Measurements from ENCODE around the gene TRPM2. TPM values are rescaled to one million over a fixed set of nuclear protein-coding genes. Genes with fewer than 3 reads are reported as not detected.

The TRPM2 gene
- total RNA-seq, 4 donors from 2014 or later, result 1.1 to 27.2 (median 3.3) TPM

GRCh38 chr21:44374601-44375280 is 21.3 kb downstream of the TRPM2 start:
- Histone ChIP-seq H3K27ac (no peak overlapping the region), H3K27me3 (no peaks in the 10 kb centered on the region), H3K4me1 (peaks cover 0 to 16% (median 5%) of the 10 kb centered on the region in 4 donors), H3K36me3 (no peaks in the 10 kb centered on the region), H3K9me3 (no peaks in the 10 kb centered on the region), H3K4me3 (no peak overlapping the region)
- peak in 2 of 3 donors; percentile 15 to 33 for DNase-seq
- TF ChIP-seq CTCF (IDR thresholded peaks at IDR 0.05), result no peak
- TF ChIP-seq POLR2A (IDR thresholded peaks at IDR 0.05), result no peak

GRCh38 chr21:44375281-44375651 is 21.8 kb downstream of the TRPM2 start:
- peaks cover 0 to 13% (median 5%) of the 10 kb centered on the region in 4 donors for H3K4me1 ChIP-seq
- H3K9me3 ChIP-seq, result no peaks in the 10 kb centered on the region
- TF ChIP-seq CTCF (IDR thresholded peaks at IDR 0.05) (no peak), POLR2A (IDR thresholded peaks at IDR 0.05) (no peak)
- H3K27me3 ChIP-seq, result no peaks in the 10 kb centered on the region
- no peak overlapping the region for H3K4me3 ChIP-seq
- DNase-seq, result peak; percentile 47 to 83 (median 77)
- H3K36me3 ChIP-seq, result no peaks in the 10 kb centered on the region
- no peak overlapping the region for H3K27ac ChIP-seq

- H3K9me3 ChIP-seq, result no peaks in the 10 kb centered on the region
- peak in 2 of 3 donors; percentile 30 to 43 for DNase-seq
- no peak overlapping the region for H3K4me3 ChIP-seq
- H3K36me3 ChIP-seq, result no peaks in the 10 kb centered on the region
- no peak for TF ChIP-seq CTCF (IDR thresholded peaks at IDR 0.05)
- no peak for TF ChIP-seq POLR2A (IDR thresholded peaks at IDR 0.05)
- H3K27me3 ChIP-seq, result no peaks in the 10 kb centered on the region
- H3K4me1 ChIP-seq, result peaks cover 0 to 13% (median 5%) of the 10 kb centered on the region in 4 donors
- no peak overlapping the region for H3K27ac ChIP-seq
Measured at GRCh38 chr21:44375761-44376241, 22.4 kb downstream of the TRPM2 start.

DNA sequence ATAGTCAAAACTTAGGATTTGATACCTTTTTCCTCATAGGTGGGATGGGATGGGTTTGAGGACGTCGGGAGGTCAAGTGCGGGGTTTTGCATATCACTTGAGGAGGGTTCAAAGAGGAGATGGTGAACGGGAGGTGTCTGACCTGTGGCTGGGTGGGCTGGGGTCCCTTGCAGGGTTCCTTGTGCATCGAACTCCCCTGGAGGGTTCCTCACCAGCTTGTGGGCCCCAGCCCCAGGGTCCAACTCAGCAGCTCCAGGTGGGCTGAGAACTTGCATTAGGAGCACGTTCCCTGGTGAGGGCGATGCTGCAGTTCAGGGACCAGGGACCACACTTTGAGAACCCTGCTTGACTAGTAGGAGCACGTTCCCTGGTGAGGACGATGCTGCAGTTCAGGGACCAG is 23.2 kb downstream of the TRPM2 start:
- no peak for TF ChIP-seq CTCF (IDR thresholded peaks at IDR 0.05)
- no peak for TF ChIP-seq POLR2A (IDR thresholded peaks at IDR 0.05)
- H3K4me1 ChIP-seq, result peaks cover 0 to 13% (median 5%) of the 10 kb centered on the region in 4 donors
- no peak overlapping the region for H3K4me3 ChIP-seq
- H3K27ac ChIP-seq, result no peak overlapping the region
- H3K9me3 ChIP-seq, result no peaks in the 10 kb centered on the region
- DNase-seq, result peak in 1 of 3 donors; percentile 29
- H3K36me3 ChIP-seq, result no peaks in the 10 kb centered on the region
- H3K27me3 ChIP-seq, result no peaks in the 10 kb centered on the region

- Histone ChIP-seq H3K27ac (no peak overlapping the region), H3K4me3 (no peak overlapping the region), H3K27me3 (no peaks in the 10 kb centered on the region), H3K4me1 (peaks cover 0 to 13% (median 5%) of the 10 kb centered on the region in 4 donors), H3K36me3 (no peaks in the 10 kb centered on the region), H3K9me3 (no peaks in the 10 kb centered on the region)
- peak in 2 of 3 donors; percentile 37 to 42 for DNase-seq
- TF ChIP-seq CTCF (IDR thresholded peaks at IDR 0.05) (no peak), POLR2A (IDR thresholded peaks at IDR 0.05) (no peak)
Measured at GRCh38 chr21:44377201-44377921, 23.9 kb downstream of the TRPM2 start.

Data from Peyer's patch (tissue), 4 donors.